Spleen (tissue), 7 donors: ENCODE measurements around the gene RAD51B.

ENCODE experiments used
- POLR2A ChIP-seq, 3 donors: fragments of 450-650 bp; IDR thresholded peaks; one replicate each; pipeline ENCODE4 v1.5.1; 2017; ENCODE audit warnings: antibody characterized with exemption in 3 of 3, mild to moderate bottlenecking in 1 of 3
- POLR2AphosphoS5 ChIP-seq, 3 donors: sonication (generic); formaldehyde crosslinking; IDR thresholded peaks; one replicate each; pipeline ENCODE4 v1.5.1; 2017; ENCODE audit warnings: antibody characterized with exemption in 3 of 3
- TF ChIP-seq, protein P1 (sequence below), 11 experiments: fragments of 200-600 bp in 7 of 11; fragments of 450-650 bp in 4 of 11; sonication (generic) in 4 of 11; IDR thresholded peaks in 8 of 11; conservative IDR thresholded peaks in 3 of 11; 1 replicate in 7 of 11; 2 replicates in 4 of 11; pipeline versions ENCODE4 v1.4.0 to v1.8.0; 2016 to 2021; ENCODE audit warnings: antibody characterized with exemption in 11 of 11, inconsistent platforms in 4 of 11, mild to moderate bottlenecking in 1 of 11
- donor health status: DM: no; HTN: no; CAD: no; lungs with moderate emphysema.
- donor health status: DM: no; HTN: no; CAD: no.
- donor health status: DM: no; HTN: no; CAD: no.

DNA sequence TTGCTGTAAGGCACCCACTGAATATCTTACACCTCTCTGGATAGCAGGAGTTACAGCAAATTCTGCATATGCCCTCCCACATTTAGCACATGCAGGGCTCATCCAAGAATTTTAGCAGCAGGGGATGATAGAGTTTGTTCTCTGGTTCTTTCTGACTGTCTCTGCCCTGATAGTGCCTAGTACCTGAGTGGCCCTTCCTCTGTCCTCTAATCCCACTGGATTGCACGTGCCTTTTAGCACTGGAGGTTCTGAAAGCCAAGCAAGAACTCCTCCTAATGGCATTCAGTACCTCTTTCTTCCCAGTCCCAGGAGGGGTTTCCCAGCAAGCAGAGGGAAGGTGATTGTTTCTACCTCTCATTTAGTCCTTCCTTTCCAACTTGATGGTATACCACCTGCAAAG lies 566.9 kb downstream of the RAD51B start:
- TF ChIP-seq POLR2A (IDR thresholded peaks at IDR 0.05), result no peak
- TF ChIP-seq, protein P1, sequence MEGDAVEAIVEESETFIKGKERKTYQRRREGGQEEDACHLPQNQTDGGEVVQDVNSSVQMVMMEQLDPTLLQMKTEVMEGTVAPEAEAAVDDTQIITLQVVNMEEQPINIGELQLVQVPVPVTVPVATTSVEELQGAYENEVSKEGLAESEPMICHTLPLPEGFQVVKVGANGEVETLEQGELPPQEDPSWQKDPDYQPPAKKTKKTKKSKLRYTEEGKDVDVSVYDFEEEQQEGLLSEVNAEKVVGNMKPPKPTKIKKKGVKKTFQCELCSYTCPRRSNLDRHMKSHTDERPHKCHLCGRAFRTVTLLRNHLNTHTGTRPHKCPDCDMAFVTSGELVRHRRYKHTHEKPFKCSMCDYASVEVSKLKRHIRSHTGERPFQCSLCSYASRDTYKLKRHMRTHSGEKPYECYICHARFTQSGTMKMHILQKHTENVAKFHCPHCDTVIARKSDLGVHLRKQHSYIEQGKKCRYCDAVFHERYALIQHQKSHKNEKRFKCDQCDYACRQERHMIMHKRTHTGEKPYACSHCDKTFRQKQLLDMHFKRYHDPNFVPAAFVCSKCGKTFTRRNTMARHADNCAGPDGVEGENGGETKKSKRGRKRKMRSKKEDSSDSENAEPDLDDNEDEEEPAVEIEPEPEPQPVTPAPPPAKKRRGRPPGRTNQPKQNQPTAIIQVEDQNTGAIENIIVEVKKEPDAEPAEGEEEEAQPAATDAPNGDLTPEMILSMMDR (IDR thresholded peaks at IDR 0.05 in 8 of 11, conservative IDR thresholded peaks at IDR 0.05 in 3 of 11), result no peak
- no peak for TF ChIP-seq POLR2AphosphoS5 (IDR thresholded peaks at IDR 0.05)
